Coronary artery (tissue), 2 donors: ENCODE results near the gene BCAS1.
"Not testable (repeated sequence)": the region's sequence is repeated elsewhere in the genome, so short reads cannot be mapped to it uniquely, and the experiment has no call there.

ENCODE experiments used
- DNase-seq: peaks from one replicate; pipeline ENCODE4 v3.0.0-alpha.2; 2017; ENCODE audit warnings: low spot score
- H3K27ac ChIP-seq, 2 donors: fragments of 200-600 bp; sonication (generic); one replicate each; pipeline ENCODE4 v1.5.1; 2016 to 2019
- H3K4me3 ChIP-seq: fragments of 200-600 bp; sonication (generic); 2 replicates; pipeline ENCODE4 v1.5.1; 2016; ENCODE audit warnings: mild to moderate bottlenecking, moderate library complexity
- TF ChIP-seq, protein P1 (sequence below): fragments of 200-600 bp; sonication (generic); IDR thresholded peaks from one replicate; pipeline ENCODE4 v1.5.1; 2019; ENCODE audit warnings: antibody characterized with exemption

The BCAS1 gene

DNA sequence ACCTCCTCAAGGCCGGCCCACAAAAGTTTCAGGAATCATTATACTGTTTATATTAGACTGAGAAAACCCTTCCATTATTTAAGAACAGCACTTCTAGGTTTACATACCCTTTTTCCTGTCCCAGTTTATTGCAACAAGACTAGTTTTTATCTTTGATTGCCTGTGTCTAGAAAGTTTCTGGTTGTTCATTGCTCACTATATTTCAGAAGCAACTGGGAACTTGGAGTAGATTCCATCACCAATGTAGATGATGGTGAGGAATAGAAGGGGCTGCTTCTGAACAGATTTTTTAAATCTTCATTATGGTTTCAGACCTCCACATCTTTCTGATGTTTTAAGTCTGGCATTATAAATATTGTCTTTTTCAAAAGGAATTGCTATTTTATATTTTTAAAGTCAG lies 93.0 kb downstream of the BCAS1 start:
- no peak overlapping the region for H3K27ac ChIP-seq
- TF ChIP-seq, protein P1, sequence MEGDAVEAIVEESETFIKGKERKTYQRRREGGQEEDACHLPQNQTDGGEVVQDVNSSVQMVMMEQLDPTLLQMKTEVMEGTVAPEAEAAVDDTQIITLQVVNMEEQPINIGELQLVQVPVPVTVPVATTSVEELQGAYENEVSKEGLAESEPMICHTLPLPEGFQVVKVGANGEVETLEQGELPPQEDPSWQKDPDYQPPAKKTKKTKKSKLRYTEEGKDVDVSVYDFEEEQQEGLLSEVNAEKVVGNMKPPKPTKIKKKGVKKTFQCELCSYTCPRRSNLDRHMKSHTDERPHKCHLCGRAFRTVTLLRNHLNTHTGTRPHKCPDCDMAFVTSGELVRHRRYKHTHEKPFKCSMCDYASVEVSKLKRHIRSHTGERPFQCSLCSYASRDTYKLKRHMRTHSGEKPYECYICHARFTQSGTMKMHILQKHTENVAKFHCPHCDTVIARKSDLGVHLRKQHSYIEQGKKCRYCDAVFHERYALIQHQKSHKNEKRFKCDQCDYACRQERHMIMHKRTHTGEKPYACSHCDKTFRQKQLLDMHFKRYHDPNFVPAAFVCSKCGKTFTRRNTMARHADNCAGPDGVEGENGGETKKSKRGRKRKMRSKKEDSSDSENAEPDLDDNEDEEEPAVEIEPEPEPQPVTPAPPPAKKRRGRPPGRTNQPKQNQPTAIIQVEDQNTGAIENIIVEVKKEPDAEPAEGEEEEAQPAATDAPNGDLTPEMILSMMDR, result no peak
- H3K4me3 ChIP-seq, result no peak overlapping the region
- DNase-seq, result no peak

- H3K4me3 ChIP-seq, result no peak overlapping the region
- DNase-seq, result no peak
- H3K27ac ChIP-seq, result no peak overlapping the region
- TF ChIP-seq, protein P1, result no peak
Observed at GRCh38 chr20:53975761-53976160, 94.6 kb downstream of the BCAS1 start.

DNA sequence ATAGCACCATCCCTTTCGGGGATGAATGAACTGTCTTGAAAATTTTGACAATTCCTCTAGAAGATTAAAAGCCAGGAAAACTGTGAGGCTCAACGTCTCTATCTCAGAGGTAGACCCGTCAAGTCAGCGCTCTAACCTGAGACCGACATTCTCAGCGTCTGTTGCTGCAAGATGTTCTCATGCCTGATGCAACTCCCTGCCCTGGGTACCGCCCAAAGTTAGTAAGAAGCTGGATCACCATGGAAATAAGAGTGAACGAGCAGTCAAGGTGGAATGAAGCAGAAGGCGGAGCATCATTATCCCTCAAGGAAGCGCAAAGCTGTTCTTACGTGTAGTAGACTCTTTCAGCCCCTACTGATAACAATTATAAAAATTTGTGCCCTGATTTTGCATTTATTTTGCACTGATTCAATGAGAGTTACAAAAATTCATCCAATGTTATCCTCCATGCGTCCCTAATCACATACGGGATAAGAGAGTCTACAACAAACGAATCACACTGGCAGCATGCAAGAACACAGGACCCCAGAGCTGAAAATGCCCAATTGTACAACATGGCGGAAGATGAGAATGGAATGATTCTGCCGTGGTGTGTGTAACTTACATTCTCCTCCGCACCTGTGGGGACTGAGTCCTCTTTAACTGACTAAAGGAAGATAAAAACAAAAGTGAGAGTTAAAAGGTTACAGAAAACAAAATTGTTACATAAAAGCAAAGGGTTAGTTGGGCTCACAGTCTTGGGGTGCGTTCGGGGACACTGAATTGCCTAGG lies 95.4 kb downstream of the BCAS1 start:
- no peak overlapping the region for H3K4me3 ChIP-seq
- TF ChIP-seq, protein P1, result no peak
- DNase-seq, result no peak
- H3K27ac ChIP-seq, result no peak overlapping the region

DNA sequence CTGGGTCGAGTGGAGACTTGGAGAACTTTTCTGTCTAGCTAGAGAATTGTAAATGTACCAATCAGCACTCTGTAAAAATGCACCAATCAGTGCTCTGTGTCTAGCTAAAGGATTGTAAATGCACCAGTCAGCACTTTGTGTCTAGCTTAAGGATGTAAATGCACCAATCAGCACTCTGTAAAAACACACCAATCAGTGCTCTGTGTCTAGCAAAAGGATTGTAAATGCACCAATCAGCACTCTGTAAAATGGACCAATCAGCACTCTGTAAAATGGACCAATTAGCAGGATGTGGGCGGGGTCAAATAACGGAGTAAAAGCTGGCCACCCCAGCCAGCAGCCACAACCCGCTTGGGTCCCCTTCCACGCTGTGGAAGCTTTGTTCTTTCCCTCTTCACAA lies 96.5 kb downstream of the BCAS1 start:
- not testable (repeated sequence) for H3K4me3 ChIP-seq, DNase-seq, H3K27ac ChIP-seq

DNA sequence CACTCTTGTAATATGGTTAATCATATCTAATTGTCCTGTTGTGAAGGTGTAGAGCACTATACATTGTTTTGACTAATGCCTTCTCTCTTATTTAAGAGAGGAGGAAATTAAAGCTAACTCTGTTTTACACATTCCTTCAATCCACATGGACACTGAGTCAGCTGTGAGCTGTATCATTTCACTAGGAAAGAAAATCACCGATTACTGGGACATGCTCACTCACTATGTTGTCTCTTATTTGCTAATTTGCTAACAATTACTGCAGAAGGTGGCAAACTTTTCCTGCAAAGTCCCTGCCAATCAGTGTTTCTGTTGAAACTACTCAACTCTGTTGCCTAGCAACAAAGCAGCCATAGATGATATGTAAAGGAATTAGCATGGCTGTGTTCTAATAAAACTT lies 98.2 kb downstream of the BCAS1 start:
- no peak for DNase-seq
- Histone ChIP-seq H3K4me3 (no peak overlapping the region), H3K27ac (no peak overlapping the region)
- TF ChIP-seq, protein P1, result no peak

- Histone ChIP-seq H3K27ac (no peak overlapping the region), H3K4me3 (no peak overlapping the region)
- DNase-seq, result no peak
- TF ChIP-seq, protein P1, result no peak
Observed at GRCh38 chr20:53971096-53971683, 99.2 kb downstream of the BCAS1 start.

GRCh38 chr20:53970232-53970631 lies 100.2 kb downstream of the BCAS1 start:
- TF ChIP-seq, protein P1, result no peak
- DNase-seq, result no peak
- no peak overlapping the region for H3K4me3 ChIP-seq
- no peak overlapping the region for H3K27ac ChIP-seq
